NCI-H146 (cell line): ENCODE results near the gene ARL15.

Experiments used
- DNase-seq: peaks from one replicate; lab custom pipeline; 2025; lab: John Stamatoyannopoulos, UW

Gene ARL15

DNA sequence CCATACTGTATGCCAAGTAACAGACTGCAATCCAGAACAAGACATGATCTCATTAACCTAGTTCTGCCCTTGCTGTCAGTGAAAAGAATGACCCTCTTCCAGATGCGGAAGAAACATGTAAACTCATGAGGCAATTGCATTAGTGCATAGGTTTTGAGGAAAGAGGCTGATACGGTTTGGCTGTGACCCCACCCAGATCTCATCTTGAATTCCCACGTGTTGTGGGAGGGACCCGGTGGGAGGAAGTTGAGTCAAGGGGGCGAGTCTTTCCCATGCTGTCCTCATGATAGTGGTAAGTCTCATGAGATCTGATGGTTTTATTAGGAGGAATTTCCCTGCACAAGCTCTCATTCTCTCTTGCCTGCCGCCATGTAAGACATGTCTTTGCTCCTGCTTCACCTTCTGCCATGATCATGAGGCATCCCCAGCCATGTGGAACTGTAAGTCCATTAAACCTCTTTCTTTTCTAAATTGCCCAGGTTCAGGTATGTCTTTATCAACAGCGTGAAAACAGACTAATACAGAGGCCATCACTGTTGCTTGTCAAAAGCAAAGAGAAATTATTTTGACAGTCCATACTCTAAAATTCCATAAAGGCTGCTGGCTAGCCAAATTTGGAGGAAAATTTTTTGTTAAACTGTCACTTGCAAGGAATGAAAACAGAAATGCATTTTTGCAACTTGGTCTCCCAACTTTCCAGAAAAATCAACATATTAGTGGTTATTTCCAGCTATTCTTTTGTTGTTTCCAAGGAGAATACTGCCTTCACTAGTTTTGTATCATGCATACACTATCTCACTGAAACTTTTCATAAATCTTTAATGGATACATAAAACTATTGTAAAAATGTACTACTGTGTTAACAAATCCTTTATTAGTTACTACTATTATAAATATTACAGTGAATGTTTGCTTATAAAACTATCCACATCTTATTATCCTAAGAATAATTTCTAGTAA, 3.2 kb upstream of the ARL15 start:
- no peak for DNase-seq

DNA sequence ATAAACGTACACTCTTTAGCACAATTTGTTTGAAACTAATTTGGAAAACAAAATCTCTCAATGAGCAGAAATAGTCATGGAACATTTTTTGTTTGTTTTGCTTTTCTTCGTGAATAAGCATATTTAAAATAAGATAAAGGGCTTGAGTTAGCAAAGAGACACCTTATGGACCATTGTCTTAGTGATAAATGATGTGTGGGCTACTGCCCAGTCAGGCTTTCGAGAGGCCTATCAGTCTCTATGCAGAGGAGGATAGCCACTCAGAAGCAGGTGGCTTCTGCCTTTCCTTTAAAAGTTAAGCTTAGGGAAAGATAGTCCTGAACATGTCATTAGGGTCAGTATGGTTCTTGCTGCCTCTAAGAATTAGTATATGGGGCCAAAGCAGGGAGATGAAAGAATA, 2.1 kb upstream of the ARL15 start:
- no peak for DNase-seq

DNA sequence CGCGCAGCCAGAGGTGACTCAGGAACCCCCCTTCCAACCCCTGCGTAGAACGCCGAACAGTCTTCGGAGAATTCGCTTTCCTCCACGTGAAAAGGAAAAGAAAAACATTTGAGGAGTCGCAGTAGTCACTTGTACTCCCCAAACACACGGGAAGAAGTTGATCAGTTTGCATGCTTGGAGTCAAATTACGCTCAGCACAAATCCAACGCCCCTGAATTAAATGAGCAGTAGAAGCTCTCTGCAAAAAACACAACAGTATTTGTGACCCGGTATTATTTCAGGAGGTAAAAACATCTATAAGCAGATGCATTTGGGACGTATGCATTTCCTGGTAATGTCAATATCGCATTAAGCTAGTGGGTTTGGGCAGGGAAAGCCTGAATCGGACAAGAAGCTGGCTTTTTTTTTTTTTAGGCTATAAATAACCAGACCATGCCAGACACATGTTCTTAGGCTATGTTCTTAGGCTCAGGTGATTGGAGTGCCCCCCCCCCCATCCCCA, 854 bp upstream of the ARL15 start:
- DNase-seq: peak; percentile 38

DNA sequence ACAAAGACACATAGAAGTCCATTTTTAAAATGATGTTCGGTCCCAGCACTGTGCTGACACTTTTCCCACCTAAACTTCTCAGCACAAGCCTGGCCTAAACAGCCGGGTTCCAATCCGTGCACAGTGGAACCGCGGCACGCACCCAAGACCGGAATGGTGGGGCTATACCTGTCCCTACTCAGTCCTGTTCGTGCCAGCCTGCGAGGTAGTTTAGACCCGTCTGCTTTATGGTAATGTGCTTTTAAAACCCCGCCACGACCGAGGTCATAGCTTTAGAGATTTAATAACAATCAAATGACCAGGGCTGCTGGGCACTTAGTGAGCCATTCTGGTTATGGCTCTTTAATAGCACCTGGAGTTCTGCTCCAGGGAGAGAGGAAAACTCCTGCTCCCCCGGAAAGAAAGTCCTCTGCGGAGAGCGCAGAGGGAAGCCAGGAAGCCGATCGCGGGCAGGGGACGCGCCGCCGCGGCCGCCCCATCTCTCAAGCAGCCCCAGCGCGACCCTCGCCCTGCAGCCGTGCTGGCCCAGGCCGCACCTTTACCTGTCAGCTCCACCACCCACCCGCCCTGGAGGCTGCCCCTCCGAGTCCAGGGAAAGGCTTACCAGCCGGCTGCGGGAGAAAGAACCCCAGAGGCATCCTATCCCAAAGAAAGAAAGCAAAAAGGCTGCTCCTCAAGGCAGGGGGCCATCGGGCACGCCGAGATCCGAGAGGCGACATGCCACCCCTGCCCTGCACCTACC, 511 bp downstream of the ARL15 start:
- DNase-seq: peak; percentile 72

DNA sequence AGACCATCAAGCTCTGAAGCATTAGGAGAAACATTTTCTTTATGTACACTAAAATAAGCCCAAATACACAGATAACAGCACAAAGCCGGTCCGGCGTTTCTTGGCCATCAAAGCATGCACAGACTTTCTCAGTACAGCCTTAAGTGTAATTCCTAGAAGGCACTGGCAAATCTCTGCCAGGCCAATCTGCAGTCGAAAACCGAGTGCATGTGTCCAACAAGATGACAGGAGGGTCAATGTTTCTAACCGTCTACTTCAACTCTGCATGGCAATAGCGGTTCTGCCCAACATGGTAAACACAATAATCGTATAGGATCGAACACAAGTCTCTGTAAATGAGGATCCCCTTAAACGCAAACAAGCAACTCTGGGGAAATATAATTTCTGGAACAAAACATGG, 1.1 kb downstream of the ARL15 start:
- peak; percentile 30 for DNase-seq

DNA sequence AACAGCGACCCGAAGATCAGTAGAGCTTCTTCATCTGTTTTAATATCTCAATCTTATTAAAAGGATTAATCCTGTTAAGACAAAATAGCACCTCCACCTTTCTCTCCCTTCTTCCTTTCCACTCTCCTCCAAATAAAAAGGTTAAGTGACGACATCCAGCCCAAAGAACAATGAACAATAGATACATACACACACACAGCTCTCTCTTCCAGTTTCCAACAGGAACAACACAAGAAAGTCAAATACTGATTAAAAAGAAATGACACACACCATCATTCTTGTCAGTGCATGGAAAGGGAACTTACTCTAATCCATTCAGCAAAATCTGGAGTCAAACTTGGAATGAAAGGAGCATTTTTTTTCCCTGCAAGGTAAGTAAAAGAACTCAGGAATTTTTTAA, 2.8 kb downstream of the ARL15 start:
- no peak for DNase-seq

DNA sequence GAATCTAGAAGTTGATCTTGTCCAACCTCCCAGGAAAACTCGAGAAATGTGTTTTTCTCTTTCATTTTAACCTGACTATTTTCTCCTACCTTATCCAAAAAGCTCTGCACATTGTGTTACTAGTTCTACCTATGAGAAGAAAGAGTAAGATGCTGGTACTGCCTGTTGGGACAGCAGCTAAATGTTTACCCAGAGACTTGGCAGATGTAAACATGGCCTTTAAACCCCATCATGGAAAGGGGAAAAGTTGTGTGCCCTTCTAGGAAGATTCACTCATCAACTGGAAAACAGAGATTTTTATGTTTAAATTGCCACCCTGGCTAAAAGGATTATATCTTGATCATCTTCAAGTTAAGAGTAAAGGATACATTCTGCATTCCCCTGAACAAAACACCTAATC, 3.5 kb downstream of the ARL15 start:
- no peak for DNase-seq

DNA sequence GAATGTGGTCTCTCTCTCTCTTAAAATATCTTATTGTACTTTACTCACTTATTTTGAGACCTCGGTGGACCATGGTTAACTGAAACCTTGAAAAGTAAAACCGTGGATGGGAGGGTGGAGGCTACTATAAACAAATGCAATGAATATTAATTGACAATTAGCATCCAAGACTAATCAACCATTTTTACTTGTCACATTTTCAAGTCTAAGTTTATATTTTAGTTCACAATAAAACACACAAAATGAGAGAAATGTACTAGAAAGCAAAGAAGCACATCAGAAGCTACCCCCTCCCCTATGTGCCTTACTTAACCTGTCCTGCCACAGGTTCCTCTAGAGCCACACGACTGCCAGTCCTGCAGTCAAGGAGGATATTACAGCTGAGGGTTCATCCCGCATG, 4.6 kb downstream of the ARL15 start:
- DNase-seq: no peak

DNA sequence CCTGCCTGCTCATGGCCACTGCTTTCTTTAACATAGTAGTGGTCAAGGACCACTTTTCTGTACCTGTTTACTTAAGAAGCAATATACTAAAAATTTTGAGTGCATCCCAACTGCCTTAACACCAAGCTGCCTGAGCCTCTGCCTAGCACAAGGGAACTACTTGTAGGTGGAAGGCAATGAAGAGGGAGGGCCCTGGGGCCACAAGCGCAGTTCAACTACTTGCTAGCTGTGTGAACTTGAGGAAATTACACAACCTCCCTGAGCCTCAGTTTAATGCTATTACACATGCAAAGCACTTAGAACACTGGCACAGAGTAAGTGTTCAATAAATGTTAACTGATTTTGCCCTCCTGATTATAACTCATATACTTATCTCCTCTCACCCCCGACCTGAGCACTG, 6.3 kb downstream of the ARL15 start:
- DNase-seq: no peak

DNA sequence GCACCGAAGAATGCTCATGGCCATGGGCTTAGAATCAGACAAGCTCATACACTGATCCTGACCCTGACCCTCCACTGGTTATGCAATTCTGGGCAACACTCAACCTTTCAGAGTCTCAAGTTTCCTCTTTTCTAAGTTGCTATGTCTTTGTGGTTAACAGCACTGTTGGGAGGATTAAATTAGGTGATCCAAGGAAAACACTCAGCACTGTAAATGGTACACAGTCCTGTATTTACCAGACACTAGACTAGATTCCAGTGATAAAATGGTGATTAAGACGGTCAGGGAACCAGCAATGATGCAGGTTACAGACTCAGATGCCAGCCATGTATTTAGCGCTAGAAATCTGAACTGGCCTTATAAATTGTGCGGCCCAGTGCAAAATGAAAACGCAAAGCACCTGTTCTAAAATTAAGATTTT, 8.1 kb downstream of the ARL15 start:
- DNase-seq: no peak

DNA sequence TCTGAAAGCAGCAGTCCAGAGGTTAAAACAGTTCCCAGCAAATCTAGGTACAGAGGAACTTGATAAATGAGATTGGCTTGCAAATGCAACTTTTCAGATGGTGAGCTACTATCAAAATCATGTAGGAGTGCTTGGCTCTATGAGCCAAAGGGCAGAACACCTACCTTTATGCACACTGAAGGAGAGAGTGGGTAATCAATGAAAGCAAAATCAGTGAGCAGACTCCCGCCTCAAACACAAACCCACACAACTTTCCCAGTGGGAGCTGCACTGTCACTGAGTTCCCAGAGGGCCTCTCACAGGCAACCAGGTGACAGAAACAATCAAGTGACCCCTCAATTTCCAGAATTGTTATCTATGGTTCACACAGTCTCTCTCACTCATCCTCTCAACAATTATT, 8.5 kb downstream of the ARL15 start:
- no peak for DNase-seq

DNA sequence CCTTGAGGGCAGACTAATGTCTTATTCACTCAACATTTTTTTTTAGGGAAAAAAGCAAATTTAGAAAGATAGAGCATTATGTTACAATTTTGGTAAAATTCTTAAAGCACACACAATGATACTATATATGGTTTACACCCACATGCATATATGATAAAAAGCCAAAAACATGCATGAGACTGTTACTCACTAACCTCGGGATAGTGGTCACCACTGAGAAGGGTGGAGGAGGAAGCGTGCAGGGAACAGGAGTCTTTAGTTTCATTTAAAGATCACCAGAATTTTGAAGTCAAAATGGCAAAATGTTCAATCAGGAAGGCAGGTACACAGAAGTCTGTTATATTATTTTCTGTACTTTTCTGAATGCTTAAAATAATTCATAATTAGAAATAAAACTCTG, 9.2 kb downstream of the ARL15 start:
- no peak for DNase-seq

DNA sequence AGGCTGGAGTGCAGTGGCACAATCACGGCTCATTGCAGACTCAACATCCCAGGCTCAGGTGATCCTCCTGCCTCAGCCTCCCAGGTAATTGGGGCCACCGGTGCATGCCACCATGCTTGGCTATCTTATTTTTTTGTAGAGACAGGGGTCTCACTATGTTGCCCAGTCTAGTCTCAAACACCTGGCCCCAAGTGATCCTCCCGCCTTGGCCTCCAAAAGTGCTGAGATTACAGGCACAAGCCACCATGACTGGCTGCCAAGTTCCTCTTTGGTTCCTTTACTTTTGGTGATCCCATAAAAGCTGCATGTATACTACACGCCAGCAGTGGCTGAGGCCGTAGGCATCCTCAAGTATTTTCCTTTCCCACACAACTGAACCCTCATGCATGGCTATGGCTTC, 11.4 kb downstream of the ARL15 start:
- no peak for DNase-seq

DNA sequence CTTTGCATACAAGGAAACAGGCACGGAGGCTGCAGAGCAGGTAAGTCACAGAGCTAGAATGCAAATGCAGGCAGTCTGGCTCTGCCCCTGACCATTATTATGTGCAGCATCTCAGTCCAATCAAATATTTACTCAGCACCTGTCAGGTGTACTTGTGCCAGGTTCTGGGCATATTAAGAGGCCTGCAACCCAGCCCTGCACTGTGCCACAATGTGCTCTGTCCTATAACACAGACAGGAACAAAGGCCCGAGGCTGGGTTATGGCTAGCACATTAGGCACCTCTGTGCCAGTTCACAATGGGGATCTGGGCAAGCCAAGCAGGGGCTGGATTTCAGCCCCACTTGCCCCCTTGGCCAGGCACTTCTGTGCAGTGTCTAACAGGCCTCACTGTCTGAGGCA, 14.0 kb downstream of the ARL15 start:
- DNase-seq: peak; percentile 19

DNA sequence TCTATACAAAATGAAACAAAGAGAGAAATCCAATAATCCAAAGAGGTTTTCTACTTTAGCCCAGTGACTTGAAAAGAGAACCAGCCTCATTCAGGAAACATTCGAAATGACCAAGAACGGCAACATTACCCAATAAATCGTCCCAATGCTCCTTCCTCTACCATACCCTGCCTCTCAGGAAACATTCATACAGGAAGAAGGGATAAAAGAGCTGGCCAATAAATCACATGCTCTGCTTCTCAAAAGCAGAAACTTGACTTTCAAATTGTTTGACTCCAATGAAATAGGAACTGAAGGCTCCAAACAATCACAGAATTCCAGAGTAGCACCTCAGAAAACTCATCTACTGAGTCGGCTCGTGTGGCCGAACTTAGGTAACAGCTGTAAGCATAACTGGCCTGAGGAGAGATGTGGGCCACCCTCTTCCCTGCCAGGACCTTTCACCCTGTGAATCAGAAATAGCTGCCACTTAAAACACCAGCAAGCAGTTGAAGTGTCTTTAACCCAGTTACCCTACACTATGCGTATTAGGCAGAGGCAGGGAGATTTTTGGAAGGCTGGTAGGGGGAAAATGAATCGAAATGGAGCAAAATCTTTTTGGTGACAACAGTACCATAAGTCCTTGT, 14.6 kb downstream of the ARL15 start:
- DNase-seq: no peak

DNA sequence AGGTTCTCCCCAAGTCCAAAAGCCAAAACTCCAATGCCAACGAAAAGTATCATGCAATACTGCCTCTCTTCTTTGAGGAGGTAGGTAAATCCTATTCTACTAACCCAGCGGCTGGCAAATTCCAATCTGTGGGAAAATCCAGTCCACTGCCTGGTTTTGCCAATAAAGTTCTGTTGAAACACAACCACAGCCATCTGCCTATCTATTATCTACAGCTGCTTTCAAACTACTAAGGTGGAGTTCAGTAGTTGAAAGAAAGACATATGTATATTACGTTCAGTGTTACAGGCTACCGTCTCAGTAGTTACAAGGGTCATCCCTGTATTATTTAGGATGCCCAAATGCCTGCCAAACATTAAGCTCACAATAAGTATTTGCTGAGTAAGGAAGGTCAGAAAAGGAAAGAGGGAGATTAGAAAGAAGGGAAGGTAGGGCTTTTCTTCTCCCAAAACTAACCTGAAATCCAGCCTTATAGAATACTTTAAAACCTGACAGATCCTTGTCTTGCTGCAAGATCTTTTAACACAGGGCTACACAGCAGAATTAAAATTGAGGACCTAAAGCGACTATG, 16.2 kb downstream of the ARL15 start:
- no peak for DNase-seq

DNA sequence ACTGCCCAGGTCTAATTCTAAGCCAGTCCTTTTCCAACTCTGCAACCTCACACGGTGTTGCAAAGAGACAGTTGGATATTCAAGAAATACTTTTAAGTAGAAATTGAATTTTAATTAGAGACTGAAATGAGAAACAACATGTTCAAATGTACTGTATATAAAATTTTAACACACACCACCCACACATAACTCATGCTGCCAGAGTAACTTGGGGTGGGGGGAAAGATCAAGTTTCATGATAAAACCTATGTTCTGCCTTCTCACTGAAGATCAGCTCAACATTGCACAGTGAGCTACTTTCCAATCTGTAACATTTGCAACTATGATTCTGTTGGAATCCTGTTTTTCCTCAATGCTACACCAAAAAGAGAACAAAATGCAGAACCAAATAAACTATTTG, 17.5 kb downstream of the ARL15 start:
- no peak for DNase-seq

DNA sequence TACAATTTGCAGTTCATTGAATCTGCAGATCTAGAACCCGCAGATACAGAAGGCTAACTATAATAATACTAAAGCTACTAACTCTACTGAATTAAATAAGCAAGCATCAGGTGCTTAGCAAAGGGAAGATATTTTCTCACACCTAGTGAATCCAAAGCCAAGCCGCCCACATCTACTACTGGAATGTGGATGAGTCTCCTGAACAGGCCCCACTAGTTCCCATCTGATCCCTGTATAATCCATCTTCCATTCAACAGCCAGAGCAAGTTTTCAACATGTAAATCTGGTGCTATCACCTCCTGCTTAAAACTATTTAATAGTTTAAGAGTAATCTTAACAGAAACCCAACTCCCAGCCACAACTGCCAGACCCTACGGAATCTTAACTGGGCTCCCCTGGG, 18.9 kb downstream of the ARL15 start:
- DNase-seq: no peak

DNA sequence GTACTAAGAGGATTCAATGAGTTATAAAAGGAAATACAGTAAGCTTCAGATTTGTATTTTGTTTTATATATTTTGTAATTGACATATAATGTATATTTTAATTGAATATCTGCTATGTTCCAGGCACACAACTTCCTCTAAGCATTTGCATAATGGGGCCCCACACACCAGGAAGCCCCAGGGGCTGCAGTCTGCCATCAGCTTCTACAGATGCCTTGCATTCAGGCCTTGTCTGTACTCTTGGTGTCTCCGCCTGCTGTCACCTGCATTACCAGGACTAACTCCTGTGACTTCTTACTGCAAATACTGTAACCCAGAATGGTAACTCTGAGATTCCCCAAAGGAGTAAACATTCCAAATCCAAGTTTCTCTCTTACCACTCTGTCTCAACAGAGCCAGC, 20.6 kb downstream of the ARL15 start:
- no peak for DNase-seq

DNA sequence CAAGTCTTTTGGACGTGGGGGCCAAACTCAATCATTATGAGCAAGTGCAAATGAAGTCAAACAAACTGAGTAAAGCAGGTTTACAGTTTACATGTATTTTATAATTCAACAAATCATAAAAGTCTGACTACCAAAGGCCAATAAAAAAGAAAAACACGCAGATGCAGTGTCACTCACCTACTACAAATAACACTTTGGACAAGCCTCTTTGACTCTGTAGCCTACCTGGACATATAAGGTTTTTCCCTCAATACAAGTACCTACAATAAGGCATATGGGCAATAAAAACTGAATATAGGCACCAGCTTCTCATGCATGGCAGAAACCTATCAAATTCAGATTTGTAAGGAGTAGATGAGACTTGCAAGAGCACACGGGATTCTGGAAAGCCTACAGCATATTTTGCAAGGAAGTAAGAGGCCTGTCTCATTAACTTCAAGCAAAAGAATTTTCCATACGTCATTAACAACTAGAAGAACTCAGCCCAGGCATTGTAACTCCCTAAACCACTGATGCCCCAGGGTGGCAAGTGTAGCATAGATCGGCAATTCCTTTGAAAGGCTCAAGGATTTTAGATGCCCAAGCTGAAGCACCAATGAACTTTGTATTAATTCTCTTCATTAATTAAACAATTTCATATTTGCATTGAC, 21.7 kb downstream of the ARL15 start:
- no peak for DNase-seq

DNA sequence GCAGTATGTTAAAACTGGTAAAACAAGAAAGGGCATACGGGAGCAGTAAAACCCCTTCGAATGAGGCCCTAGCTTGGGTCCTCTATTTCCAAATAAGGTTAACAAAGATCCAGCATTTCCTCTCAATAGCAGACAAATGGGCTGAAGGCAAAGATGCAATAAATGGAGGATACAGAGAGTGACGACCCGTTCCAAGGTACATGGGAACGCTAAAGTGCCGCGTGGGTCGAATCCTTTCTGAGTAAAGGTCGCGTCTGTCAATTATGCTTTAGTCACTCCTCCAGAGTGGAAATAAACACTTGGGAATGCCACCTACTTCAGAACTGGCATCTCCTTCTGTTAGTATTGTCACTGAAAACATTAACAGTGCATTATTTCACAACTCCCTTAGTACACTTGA, 24.7 kb downstream of the ARL15 start:
- no peak for DNase-seq

DNA sequence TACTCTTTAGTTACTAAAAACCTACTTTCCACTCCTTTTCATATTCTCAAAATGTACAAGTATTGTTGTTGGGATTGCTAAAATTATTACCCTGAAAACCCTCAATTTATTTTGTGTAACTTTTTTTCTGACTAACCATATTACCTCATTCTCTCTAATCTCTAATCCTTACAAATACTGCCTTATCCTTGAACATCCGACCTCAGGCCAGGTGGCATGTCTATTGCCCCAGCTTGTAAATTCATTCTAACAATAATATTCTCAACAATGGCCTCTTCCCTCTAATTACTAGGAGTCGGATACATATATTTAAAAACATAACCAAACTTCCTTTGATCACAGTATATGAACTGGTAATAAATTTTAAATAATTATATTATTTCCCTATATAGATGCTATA, 25.8 kb downstream of the ARL15 start:
- no peak for DNase-seq
